Esophagus muscularis mucosa (tissue), 3 donors: ENCODE data around the gene MSI2.

Experiments
- EP300 ChIP-seq: sonication (generic); formaldehyde crosslinking; IDR thresholded peaks from one replicate; pipeline ENCODE4 v1.6.1; 2017; ENCODE audit warnings: antibody characterized with exemption
- TF ChIP-seq, protein P1 (sequence below), 3 experiments: fragments of 200-600 bp in 2 of 3; fragments of 450-650 bp in 1 of 3; sonication (generic) in 2 of 3; IDR thresholded peaks; one replicate each; pipeline ENCODE4 v1.5.1; 2017 to 2019; ENCODE audit warnings: antibody characterized with exemption in 3 of 3, mild to moderate bottlenecking in 2 of 3, moderate library complexity in 1 of 3

DNA sequence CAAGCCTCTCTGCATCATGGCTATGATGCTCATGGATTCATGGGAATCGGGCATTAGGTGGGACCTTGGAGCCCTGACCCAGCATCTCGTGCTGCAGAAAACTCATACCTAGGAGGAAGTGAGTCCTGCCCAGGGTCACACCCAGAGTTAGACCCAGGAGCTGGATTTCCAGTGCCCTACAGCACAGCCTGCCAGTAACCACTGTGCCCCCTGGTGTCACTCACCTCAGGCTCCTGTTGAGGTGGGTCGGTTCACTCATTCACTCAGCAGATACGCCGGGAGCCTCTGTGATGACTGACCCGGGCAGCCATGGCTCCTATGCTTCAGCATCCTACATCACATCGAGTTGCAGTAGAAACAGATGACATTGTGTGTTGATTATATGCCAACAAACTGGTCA is 143.4 kb downstream of the MSI2 start:
- TF ChIP-seq EP300 = no peak
- TF ChIP-seq, protein P1, sequence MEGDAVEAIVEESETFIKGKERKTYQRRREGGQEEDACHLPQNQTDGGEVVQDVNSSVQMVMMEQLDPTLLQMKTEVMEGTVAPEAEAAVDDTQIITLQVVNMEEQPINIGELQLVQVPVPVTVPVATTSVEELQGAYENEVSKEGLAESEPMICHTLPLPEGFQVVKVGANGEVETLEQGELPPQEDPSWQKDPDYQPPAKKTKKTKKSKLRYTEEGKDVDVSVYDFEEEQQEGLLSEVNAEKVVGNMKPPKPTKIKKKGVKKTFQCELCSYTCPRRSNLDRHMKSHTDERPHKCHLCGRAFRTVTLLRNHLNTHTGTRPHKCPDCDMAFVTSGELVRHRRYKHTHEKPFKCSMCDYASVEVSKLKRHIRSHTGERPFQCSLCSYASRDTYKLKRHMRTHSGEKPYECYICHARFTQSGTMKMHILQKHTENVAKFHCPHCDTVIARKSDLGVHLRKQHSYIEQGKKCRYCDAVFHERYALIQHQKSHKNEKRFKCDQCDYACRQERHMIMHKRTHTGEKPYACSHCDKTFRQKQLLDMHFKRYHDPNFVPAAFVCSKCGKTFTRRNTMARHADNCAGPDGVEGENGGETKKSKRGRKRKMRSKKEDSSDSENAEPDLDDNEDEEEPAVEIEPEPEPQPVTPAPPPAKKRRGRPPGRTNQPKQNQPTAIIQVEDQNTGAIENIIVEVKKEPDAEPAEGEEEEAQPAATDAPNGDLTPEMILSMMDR (IDR thresholded peaks at IDR 0.05) = no peak
